Cardiac fibroblast (primary cell): Measurements from ENCODE around the gene MAMDC4.
"Not testable (repeated sequence)": the region's sequence is repeated elsewhere in the genome, so short reads cannot be mapped to it uniquely, and the experiment has no call there.

Source experiments
- DNase-seq, 2 donors: peaks; one replicate each; pipeline versions ENCODE4 v3.0.0 to v3.0.0-alpha.2; 2010; ENCODE audit warnings: low read depth in 2 of 2
- H3K4me3 ChIP-seq, 2 donors: replicated peaks in 1 of 2; 1 replicate in 1 of 2; 2 replicates in 1 of 2; pipeline ENCODE4 v1.5.1; 2011; ENCODE audit warnings: low read depth in 2 of 2, low read length in 2 of 2, mild to moderate bottlenecking in 2 of 2, moderate library complexity in 1 of 2
- CTCF ChIP-seq: IDR thresholded peaks from one replicate; pipeline ENCODE4 v1.5.1; 2011; ENCODE audit warnings: low read depth, mild to moderate bottlenecking, low read length, inconsistent platforms

The MAMDC4 gene

GRCh38 chr9:136851941-136852663 is at the start of gene MAMDC4:
Gene MAMDC4, plus strand, starts transcription at chr9:136852346. Its CDS starts 71 bp downstream, at chr9:136852417.
- TF ChIP-seq CTCF: no peak
- DNase-seq: no peak
- H3K4me3 ChIP-seq: no peak within 1 kb of the TSS

- DNase-seq, H3K4me3 ChIP-seq: not testable (repeated sequence)
These were observed 49.1 kb upstream of the MAMDC4 start for GRCh38 chr9:136803009-136803550.

GRCh38 chr9:136803551-136804508 is 48.3 kb upstream of the MAMDC4 start:
- no peak overlapping the region for H3K4me3 ChIP-seq
- DNase-seq: no peak
- no peak for TF ChIP-seq CTCF

GRCh38 chr9:136804509-136805206 is 47.5 kb upstream of the MAMDC4 start:
- DNase-seq: no peak
- TF ChIP-seq CTCF: no peak
- no peak overlapping the region for H3K4me3 ChIP-seq

- no peak for DNase-seq
- TF ChIP-seq CTCF: no peak
- H3K4me3 ChIP-seq: no peak overlapping the region
These were observed 46.9 kb upstream of the MAMDC4 start for GRCh38 chr9:136805207-136805740.

GRCh38 chr9:136806067-136806466 is 46.1 kb upstream of the MAMDC4 start:
- DNase-seq: no peak
- TF ChIP-seq CTCF: no peak
- no peak overlapping the region for H3K4me3 ChIP-seq
